GM21528 (cell line): ENCODE data around the gene SLC35B2.
A peak's percentile ranks its signal among the peaks of the same experiment; 100 is the strongest.

Experiments used
- ATAC-seq: cut with Tn5 transposase; IDR thresholded peaks from one replicate; pipeline ENCODE4 v1.9.1; 2021; ENCODE audit warnings: mild to moderate bottlenecking, moderate library complexity; ENCODE audit not compliant: unreplicated experiment, low FRiP score

SLC35B2 gene, protein sequence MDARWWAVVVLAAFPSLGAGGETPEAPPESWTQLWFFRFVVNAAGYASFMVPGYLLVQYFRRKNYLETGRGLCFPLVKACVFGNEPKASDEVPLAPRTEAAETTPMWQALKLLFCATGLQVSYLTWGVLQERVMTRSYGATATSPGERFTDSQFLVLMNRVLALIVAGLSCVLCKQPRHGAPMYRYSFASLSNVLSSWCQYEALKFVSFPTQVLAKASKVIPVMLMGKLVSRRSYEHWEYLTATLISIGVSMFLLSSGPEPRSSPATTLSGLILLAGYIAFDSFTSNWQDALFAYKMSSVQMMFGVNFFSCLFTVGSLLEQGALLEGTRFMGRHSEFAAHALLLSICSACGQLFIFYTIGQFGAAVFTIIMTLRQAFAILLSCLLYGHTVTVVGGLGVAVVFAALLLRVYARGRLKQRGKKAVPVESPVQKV

DNA sequence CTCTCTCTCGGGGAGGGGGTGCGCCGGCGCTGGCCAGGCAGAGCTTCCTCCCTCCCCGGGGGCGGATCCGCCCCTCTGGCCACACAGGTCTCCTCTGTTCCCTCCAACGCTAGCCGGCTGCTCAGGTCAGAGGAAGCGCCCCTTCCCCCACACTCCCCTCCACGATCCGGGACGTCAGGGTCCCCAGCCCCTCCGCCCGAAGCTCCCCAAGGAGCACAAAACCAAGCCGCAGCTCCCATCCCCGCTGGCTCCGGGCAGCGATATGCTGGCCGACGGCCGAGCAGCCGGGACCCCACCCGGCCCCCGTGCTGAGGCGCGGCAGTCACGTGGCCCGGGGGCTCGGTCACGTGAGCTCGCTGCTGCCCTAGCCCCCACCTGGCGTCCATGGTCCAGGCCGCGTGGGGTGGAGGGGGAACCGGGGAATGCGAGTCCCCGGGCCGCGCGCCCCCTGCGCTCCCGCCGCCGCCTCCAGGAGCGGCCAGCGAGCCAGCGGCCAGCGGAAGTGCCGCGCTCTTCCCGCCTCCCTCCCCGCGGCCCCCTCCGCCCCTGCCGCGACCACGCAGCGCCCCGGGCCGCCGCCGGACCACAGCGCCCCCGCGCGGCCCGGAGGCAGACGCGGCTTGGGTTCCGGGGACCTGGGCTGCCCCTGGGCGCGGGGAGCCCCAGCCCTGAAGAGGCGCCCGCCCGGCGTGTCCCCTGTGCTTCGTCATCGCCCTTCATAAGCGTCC is at the start of gene SLC35B2:
TSS of gene SLC35B2 (minus strand) at position 504 of the 728 bp plus-strand sequence. CDS start at position 386, 118 bp downstream.
- peak; percentile 47 for ATAC-seq

DNA sequence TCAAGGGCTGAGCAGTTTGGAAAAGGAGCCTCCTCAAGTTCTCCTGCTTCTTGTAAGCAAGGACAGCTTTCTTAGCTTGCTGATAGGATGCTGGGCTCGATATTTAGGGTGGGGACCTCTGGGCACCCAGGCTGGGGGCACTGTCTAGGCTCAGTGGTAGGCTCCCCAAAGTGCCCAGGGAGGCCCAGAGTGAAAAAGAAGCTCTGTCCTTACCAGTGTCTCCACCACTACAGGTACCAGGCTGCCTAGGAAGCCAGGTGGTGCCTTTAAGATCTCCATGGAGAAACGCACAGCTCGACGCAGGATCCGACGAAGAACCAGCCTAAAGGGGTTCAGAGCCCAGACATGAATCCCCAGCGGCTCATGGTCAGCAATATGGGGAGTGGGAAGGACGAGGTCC is 49.4 kb upstream of the SLC35B2 start:
- ATAC-seq: no peak

DNA sequence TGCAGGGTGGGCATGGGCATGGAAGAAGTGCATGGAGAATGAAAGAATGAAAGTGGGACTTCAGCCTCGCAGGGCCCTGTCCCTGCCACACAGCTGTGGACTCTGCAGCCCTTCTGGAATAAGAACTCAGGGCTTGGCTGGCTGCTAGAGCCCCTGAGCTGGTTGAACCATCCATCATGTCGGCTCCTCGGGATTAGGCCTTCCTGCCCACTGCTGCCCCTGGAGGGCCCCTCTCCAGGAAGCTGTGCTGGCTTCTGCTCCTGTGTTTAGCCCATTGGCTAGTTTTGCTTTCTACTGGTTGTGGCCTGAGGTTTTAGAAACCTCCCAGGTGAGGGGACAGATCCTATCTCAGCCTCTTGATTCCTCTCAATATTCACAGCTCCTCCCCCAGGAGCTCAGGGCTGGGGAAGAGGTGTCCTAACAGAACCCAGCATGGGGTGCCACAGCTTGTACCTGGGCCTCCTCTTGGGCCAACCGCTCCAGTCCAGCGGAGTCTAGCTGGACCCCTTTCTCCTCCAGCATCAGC is 47.9 kb upstream of the SLC35B2 start:
- ATAC-seq: no peak

DNA sequence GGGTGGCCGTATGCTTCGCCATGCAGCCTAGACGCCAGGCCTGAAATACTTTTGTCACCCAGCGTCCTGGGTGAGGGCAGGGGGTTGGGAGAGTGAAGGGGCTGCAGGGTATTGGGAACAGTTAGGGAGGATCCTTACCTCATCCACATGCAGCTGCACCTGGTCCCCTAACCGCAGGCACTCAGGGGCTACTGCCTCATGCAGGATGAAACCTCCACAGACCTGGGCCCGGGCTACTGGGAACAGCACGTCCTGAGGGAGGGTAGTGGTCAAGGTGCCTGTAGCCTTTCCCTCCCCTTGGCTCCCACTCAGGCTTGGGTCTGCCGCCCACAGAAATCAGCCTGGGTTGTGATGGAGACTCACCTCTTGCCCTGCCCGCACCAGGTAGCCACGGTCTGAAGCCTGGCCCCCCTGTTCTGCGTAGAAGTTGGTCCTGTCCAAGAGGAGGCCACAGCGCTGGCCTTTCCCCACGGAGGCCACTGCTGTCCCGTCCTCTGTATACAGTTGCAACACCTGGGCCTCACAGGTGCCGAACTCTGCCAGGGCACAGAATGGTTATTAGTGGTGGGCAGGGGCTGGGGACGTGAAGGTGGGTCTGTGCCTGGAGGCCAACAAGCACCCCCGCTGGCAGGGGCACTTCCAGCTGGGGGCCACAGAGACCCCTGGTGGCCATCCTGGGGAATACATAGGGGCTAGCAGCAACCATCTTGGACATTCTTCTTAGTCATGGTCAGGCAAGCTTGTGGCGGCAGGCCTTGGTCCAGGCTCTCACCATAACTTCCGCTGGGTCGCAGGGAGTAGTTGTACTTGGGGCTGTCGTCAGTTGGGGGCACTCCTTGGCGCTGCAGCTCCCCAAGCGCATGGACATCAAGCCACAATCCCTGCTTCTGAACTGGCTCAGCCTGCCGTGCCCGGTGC is 47.2 kb upstream of the SLC35B2 start:
- no peak for ATAC-seq

DNA sequence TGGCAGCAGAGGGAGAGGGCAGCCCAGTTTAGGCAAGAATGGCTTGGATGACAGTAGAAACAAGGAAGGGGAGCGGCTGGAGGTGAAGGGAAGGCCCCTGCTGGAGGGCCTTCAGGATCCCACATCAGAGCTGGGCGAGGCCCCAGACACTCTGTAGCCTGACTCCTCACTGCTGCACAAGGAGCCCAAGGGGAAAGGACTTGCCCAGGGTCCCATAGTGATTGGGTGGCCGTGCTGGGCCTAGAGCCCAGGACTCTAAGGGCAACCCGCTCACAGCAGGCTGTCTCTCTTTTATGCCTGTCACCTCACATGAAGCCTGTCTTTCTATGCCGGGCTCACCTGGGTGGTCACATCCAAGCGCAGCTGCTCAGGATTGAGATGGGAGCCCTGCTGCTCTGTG is 46.5 kb upstream of the SLC35B2 start:
- ATAC-seq: no peak

DNA sequence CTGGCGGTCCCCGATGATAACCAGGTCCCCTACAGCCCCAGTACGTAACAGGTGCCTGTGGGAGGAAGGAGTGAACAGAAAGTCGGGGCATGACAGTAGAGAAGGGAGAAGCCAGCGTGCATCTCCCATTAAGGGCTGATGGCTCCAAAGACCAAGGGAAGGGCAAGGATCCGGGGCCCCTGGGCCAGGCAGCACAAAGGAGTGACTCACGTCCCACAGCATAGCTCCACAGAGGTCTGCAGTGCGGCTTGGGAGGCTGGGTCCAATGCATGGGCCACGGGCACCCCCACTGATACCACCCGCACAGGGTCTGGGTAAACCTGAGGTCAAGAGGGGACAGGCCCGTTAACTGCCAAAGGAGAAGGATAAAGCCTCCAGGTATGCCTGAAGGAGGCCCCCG is 45.5 kb upstream of the SLC35B2 start:
- no peak for ATAC-seq

DNA sequence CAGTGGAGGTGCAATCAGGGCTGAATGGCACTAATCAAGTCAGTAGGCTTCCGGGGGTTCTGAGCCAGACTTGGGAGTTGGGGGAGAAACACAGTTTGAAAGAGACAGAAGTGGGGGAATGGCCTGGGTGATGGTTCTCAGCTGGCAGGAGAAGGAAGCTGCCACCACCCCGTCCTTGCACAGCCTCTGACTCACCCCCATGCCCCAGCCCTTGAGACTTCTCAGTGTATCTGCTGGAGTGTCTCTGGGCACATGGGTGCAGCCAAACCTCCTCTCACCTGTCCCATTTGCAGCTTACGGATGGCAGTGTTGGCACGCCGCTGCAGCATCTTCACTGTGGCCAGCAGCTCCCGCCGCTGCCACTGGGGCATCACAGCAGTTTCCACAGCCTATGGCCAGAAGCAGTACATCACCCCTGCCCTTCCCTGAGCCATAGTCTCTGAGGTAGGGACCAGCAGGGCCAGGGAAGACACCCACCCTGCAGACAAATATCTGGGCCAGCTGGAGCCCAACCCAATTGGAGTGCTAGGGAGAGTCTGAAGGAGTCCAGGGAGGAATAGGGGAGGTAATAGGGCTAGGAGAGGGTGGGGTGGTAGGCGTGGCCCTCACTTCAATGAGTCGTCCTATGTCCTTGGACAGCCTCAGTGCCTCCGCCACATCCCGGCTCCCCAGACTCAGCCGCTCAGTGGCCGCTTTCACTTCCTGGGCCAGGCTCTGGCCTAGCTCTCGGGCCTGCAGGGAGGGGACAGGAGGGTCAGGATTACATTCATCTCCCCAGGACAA is 44.6 kb upstream of the SLC35B2 start:
- ATAC-seq: no peak

DNA sequence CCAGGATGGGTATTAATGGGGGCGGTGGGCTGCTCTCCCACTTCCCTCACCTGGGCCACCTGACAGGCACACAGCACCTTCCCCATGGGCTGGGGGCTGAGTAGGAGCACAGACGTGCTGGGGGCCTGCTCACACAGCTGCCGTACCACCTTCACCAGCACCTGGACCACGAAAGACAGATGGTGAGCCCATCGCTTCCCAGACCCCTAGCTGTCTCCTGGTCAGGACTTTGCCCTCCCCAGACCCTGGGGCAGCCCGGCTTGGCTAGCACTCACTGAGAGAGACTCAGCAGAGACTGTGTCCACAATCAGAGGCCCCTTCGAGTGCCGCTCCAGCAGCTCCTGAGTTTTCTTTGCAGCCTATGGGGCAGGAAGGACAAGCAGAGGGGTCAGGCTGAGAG is 43.8 kb upstream of the SLC35B2 start:
- no peak for ATAC-seq

DNA sequence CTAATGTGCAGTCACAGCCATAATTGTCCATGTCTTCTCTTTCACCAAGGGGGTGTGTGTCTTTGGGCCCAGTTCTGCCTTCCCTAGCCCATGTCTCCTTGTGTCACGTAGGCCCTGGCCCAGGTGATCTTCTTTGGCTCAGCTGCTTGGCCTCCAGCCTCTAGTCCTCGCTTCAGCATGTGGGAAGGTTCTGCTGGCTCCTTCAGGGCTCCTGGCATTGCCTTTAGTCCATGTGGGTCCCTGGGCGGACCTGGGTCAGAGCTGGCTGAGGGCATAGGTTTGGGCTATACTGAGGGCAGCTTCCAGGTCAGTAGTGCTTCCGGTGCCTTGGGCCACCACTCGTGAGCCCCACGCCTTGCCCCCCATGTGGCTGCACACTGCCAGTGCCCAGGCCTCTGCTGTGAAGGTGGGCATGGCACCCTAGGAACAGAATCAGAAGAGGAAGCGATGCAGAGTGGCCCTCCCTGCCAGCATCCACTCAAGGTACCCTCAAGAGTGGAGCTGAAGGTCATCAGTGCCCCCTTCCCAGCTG is 43.0 kb upstream of the SLC35B2 start:
- ATAC-seq: no peak

DNA sequence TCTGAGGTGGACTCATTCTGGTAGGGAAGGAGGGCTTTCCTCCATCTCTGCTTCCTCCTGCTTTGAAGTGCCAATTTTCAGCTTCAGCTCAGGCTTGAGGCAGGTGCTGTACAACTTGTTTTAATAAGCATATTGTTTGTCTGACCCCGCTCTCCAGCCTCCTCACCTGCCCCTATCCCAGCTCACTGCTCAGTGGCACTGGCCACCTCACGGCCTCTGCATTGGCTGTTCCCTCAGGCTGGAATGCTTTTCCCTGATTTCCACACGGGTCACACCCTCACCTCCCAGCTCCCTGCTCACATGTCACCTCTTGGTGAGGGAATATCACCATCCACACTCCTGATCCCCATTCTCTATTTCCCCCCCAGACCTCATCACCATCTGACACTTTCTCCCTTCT is 41.5 kb upstream of the SLC35B2 start:
- ATAC-seq: no peak

DNA sequence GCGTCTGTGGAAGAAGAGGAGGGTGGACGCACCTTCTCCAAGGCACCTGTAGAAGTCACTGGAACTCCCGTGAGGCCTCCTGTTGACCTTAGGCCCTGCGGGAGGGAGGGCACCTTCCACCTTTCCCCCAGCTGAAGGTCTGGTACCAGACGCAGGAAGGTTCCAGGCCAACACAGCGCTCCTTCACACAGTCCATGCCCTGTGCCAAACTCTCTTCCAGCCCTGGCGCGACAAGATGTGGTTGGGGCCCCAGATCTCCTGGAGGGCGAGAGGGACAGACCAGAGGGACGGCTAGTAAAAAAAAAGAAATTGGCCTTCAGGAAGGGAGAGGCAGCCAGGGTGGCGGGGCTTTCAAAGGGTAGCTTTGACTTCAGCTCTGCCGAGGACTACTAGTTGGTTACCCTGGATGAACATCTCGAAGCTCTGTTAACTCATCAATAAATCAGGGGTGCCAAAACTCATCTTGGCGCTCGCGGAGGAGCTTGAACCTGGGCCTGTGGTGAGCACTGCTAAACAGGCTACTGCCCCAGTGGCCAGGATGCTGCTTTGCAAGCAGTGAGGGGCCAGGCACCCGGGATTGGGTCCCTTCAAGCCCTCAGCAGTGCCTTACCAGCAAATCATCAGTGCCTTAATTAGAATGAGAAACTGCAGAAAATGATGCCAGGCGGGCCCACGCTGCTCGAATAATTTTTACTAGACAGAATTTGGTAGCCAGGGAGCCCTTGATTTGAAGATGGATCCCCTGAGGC is 40.9 kb upstream of the SLC35B2 start:
- no peak for ATAC-seq

DNA sequence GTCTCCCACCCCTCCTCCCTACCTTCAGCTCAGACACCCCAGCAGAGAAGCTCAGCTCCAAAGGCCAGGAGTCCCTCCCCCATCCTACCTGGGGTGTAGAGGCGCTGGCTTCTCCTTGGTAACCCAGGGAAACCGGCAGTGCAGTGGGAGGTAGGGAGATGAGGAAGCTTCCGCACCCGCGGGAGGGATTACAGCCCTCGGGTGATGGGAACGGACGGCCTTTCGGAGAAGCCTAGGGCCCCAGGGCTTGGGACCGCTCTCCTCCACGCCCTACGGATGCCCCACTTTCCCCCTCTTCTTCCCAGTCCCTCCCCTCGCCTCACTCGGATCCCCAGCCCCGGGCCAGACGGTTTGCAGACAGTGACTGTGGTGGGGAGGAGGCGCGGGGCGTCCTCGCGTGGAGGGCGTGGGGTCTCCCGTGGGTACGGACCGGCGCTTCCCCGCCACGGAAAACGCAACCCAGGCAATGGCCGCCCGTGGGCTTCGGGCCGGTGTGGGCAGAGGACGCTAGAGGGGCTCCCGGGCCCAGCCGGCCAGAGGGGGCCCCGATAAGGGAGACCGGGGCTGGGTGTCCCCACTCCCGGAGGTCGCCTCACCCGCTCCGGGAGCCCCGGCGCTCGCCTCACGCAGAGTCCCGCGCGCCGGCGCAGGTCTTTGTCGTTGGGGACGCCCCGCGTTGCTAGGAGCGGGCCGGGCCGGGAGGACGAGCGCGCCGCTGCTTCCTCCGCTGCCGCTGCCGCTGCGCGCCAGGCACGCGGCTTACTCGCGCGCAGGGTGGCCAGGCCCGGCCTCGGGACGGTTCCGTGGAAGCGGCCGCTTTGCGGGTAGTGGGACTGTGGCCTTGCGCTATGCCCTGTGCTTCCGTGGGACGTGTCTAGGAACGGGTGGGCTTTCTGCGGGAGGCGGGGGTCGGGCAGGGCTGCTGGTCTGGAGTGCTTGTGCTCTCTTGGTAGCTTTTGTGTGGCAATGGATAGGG is 40.0 kb upstream of the SLC35B2 start:
- ATAC-seq: no peak

DNA sequence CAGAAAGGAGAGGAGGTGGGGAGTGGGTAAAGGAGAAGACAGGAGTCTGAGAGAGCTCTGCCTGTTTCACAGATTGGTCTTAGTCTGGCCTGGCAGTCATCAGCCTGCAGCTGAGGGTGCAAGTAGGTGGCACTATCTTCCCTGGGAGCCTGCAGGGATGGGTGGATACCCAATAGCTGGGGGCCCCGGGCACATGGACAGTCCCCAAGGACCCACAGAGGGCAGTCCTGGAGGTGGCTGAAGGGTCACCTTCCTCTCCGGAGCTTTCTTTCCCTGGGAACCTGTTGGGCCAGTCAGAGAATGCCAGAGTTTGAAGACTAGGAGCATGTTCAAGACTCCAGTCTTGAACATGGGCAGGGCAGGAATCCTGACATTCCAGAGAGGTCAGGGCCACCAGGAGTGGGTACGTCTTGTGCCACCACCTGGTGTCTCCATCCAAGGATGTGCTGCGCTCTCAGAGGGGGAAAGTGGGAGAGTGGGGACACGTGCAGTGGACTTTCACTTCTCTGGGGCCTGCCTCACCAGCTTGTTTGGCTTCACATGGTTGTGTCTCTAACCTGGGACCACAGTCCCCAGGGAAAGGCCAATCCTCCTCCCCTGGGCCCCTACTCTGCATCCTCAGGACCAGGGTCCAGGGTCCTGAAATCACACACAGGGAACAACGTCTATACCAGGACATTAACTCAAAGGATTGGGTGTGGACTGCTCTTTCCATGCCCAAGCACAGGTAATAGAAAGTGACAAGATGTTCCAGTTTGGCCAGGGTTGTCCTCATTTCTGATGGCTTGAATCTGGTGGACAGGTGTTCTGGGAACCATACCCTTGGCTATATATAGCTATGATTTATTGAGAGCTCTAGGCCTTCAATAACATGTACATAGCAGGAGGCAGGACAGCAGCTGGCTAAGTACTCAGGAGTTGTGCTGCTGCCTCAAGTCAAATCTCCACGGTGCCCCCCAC is 37.8 kb upstream of the SLC35B2 start:
- ATAC-seq: no peak

DNA sequence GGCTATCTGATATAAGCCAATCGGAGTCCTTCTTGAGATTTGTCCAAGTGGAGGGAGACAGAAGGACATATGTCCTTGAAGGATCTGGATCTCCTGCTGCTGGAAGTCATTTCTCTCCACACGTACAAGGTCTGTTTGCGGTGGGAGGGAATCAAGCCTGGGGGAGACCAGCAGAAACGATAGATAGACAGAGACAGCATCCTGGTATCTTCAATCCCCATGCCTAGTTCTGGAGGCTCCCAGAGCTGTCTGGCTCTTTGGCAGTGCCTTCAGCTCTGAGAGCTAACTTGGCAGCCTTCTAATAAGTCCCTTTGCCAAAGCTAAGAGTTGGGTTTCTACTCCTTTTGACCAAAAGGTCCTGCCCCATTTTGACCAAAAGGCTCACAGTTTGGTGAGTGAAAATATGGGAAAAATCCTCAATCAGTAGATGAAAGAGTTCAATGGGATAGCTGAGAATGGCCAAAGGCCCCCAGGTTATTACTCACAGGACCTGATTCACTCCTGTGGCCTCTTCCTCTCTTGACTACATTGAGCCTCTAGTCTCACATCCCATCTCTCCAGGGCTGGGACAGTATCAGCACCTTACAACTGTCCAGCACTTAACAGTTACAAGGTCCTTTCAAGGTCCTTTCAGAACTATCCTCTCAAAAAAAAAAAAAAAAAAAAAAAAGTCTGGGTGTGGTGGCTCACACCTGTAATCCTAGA is 35.5 kb upstream of the SLC35B2 start:
- ATAC-seq: no peak

DNA sequence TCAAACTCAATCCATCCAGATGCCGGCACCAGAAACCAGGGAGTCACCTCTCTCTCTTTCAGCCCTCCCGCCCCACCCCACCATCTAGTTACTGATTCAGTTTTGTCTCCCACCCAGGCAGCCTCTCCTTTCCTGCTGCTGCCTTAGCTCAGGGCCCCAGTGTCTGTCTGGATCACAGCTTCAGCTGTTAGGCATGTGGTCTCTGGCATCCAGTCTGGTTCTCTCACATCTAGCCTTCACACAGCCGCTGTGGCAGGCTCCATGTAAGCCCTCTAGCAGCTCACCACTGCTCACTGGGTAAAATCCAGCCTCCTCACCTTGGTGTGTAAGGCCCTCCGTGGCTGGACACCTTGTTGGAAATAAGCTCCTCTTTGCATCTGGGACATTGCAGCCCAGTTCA is 34.5 kb upstream of the SLC35B2 start:
- no peak for ATAC-seq

DNA sequence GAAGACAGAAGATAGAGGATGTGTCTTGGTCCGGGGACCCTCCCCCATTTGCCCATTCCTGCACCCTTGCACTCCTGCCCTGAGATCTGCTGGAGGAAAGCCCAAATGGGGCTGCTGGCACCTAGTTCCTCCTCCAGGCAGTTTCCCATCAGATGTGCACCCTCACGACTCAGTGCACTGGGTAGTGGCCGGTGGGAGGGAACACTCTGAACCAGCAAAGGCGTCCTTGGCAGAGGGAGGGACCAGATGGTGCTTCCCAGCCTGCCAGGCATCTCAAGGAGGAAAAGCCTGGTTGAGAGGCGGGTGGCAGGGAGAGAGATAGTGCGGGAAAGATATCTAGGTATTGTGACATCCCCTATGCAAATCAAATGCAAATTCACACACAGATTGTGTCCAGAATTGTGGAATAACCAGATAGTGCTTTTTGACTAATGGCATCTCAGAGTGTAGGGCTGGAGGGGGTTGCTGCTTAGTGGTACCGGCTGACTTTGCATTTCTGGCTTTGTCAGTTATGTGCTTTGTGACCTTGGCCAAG is 32.5 kb upstream of the SLC35B2 start:
- no peak for ATAC-seq
